ENCODE measurements around the gene WDR5.
"Not testable (repeated sequence)": the region's sequence is repeated elsewhere in the genome, so short reads cannot be mapped to it uniquely, and the experiment has no call there.

WDR5 gene

DNA sequence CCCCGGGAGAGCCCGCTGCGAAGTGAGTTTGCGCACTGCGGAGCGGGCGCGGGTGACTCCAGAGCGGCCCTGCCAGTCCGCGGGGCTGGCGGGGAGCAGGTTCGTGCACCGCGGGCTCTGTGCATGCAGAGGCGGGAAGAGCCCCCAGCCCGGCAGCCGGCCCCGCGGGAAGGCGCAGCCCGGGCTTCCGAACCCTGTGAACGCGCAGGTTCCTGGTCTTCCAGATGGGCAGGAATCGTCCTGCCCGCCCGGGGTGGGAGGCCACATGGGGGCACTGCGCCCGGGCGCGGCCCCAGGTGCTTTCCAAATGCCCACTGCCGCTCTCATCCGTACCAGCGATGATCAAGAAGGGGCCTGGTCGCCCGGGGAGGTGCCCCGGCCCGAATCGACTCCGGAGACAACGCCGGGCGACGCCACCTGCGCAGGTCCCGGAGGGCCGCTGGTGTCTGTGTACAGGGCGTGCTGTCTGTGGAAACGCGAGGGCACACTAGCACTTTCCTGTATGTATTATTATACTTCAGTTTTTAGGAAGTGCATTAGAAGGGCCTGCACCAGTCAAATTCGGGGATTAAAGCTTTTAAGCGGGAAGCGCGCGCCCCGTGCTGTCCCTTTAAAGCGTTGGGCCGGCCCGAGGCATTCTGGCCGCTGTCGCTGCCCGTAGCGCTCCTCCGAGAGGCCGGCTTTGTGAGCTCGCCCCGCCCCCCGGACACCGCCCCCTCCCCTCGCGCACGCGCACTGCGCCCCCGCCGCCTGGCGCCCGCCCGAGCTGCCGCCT lies at the start of gene WDR5:
Gene WDR5 (plus strand): TSS at position 740 of the 775 bp plus-strand sequence. CDS start 3,796 bp downstream, outside the sequence.
- ATAC-seq = peak; percentile 73
- Mint-ChIP-seq H3K9me3 (no peaks in the 10 kb centered on the region), H3K4me1 (peaks cover 30% of the 10 kb centered on the region), H3K36me3 (ENCODE audit: low read depth) (peaks cover 20% of the 10 kb centered on the region), H3K4me3 (peak within 1 kb of the TSS; percentile 92), H3K27me3 (no peaks in the 10 kb centered on the region), H3K27ac (peak within 1 kb of the TSS; percentile 86)
- DNase-seq = peak; percentile 92

DNA sequence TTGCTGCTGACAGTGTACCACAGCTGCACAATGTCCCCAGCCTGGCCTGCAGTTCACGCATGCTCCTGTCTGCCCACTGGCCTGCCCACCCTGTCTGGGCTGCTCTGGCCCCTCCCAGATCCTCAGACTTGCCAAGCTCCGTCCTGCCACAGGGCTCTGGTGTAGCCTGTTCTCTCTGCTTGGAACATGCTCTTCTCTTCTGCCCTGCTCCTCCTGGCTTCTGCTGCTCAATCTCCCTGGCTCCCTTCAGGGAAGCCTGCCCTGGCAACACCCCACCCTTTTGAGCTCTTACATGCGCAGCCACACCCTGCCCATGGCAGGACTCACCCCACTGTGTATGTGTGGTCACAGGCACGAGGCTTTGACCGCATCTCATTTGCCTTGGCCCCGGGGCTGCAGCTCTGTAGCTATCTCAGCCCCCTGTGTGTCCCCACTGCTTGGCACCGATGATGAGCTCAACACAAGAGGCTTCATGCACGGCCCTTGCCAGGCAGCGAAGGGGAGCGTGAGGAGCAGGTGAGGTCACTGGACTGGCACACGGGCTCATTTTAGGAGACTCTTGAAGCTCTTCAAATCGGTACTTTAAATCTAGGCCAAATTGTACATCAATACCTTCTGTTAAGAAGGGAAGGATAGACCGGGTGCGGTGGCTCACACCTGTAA lies 47.7 kb upstream of the WDR5 start:
- no peak for DNase-seq
- Mint-ChIP-seq H3K27me3 (peaks cover 4% of the 10 kb centered on the region), H3K36me3 (ENCODE audit: low read depth) (no peaks in the 10 kb centered on the region), H3K9me3 (no peaks in the 10 kb centered on the region), H3K4me3 (no peak overlapping the region), H3K27ac (no peak overlapping the region), H3K4me1 (no peaks in the 10 kb centered on the region)
- ATAC-seq = no peak

DNA sequence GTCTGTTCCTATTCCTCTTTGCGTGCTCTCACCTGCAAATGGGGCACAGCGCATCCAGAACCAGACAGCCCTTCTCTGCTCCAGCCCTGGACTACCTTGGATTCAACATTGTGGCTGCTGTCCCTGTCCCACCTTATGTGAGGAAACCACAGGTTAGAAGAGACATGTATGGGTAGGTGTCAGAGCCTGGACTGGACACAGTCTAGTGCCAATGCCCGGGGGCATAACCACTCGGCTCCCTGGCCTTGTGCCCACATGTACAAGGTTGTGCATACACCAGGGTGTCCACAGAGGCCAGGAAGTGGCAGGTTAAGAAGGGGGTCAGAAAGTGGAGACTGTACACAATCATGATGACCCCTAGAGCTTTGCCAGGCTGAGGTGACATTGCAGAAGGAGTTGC lies 45.9 kb upstream of the WDR5 start:
- H3K4me3 Mint-ChIP-seq = no peak overlapping the region
- H3K27me3 Mint-ChIP-seq = peaks cover 8% of the 10 kb centered on the region
- no peak for ATAC-seq
- no peak for DNase-seq
- no peaks in the 10 kb centered on the region for H3K4me1 Mint-ChIP-seq
- H3K9me3 Mint-ChIP-seq = no peaks in the 10 kb centered on the region
- H3K36me3 Mint-ChIP-seq (ENCODE audit: low read depth) = no peaks in the 10 kb centered on the region
- no peak overlapping the region for H3K27ac Mint-ChIP-seq

DNA sequence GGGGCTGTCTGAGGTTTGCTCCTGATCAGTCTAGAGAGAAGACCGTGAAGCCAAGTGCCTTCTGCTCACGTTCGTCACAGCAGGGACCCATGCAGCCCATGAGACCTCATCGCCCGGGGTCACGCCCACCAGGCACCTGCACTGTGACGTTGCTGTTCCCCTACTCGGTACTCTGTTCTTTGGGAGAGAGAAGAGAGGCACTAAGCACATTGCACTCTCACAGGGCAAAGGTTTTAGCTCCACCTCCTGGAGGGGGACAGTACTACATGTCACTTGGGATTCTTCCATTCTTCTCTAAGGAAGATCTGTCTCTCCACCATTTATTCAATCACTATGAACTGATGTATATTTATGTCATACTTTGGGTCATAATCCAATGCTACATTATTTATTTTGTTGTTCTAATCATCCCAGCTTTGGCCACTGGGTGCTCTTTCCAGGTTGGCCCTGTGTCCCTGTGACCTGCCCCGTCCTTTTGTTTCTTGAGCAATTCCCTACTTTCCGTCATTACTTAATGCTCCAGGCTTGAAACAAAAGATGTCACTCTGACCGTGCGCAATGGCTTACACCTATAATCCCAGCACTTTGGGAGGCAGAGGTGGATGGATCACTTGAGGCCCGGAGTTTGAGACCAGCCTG lies 36.6 kb upstream of the WDR5 start:
- ATAC-seq (peak; percentile 77), DNase-seq (peak; percentile 68)
- no peaks in the 10 kb centered on the region for H3K36me3 Mint-ChIP-seq (ENCODE audit: low read depth)
- H3K27me3 Mint-ChIP-seq = peaks cover 15% of the 10 kb centered on the region
- H3K4me3 Mint-ChIP-seq = no peak overlapping the region
- no peaks in the 10 kb centered on the region for H3K4me1 Mint-ChIP-seq
- no peak overlapping the region for H3K27ac Mint-ChIP-seq
- no peaks in the 10 kb centered on the region for H3K9me3 Mint-ChIP-seq

DNA sequence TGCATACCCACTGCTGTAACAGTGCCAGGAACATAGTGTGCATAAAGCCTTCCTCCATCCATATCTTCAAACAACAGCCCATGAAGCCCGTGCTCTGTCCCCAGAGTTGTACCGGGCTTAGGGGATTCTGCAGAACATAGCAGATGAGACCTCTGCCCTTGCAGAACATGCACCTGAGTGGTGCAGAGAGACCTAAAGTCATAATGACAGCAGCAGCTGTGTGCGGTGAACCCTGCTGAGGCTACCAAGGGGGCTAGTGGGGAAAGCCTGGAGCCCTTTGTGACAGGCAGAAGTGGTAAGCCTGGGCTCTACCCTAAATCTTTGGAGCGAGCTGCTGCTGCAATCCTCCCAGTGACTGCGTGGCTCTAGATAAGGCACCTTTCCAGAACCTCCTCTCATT lies 35.8 kb upstream of the WDR5 start:
- ATAC-seq (no peak), DNase-seq (no peak)
- Mint-ChIP-seq H3K27ac (no peak overlapping the region), H3K4me1 (no peaks in the 10 kb centered on the region), H3K4me3 (no peak overlapping the region), H3K36me3 (ENCODE audit: low read depth) (no peaks in the 10 kb centered on the region), H3K27me3 (peaks cover 15% of the 10 kb centered on the region), H3K9me3 (no peaks in the 10 kb centered on the region)

DNA sequence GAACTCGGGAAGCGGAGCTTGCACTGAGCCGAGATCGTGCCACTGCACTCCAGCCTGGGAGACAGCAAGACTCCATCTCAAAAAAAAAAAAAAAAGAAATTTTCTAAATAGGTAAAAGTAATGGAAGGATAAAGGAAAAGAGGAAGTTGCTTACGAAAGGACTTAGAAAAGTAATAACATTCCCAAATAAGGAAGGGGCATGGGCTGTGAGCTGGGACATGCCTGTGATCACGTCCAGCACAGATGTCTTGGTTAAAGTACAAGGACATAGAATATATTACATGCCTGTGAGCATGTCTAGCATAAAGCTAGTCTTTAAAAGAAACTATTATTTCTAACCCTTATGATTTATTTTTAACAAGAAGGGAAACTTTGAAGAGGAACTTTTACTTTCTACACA lies 34.7 kb upstream of the WDR5 start:
- H3K4me3 Mint-ChIP-seq; H3K4me1 Mint-ChIP-seq; H3K9me3 Mint-ChIP-seq; H3K36me3 Mint-ChIP-seq (ENCODE audit: low read depth); DNase-seq; ATAC-seq; H3K27ac Mint-ChIP-seq: not testable (repeated sequence)
- H3K27me3 Mint-ChIP-seq = peaks cover 19% of the 10 kb centered on the region

DNA sequence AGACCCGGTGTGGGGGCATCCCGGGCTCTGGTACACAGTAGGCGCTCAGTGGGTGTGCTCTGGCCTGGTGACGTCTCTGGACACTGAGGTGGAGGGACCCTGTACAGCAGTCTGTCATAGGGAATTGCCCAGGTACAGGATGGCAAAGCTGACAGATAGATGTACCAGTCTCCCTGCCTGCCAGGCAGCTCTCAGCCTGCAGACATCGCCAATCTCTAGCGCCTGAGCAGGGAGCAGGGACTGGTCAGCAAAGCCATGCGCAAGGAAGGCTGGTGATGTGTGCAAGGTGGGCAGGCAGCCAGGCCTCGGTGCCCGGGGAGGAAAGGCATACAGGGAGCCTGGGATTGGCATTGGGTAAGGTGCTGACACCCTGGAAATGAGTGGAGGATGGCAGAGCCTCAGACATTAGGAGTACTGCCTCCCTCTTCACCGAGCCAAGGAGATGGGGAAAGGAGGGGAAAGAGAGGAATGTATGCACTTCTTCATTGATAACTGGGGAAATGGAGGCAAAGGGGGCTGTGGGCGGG lies 34.2 kb upstream of the WDR5 start:
- Mint-ChIP-seq H3K36me3 (ENCODE audit: low read depth) (no peaks in the 10 kb centered on the region), H3K9me3 (no peaks in the 10 kb centered on the region), H3K27me3 (peaks cover 19% of the 10 kb centered on the region), H3K4me3 (no peak overlapping the region), H3K27ac (no peak overlapping the region), H3K4me1 (no peaks in the 10 kb centered on the region)
- DNase-seq = no peak
- ATAC-seq = peak; percentile 15

DNA sequence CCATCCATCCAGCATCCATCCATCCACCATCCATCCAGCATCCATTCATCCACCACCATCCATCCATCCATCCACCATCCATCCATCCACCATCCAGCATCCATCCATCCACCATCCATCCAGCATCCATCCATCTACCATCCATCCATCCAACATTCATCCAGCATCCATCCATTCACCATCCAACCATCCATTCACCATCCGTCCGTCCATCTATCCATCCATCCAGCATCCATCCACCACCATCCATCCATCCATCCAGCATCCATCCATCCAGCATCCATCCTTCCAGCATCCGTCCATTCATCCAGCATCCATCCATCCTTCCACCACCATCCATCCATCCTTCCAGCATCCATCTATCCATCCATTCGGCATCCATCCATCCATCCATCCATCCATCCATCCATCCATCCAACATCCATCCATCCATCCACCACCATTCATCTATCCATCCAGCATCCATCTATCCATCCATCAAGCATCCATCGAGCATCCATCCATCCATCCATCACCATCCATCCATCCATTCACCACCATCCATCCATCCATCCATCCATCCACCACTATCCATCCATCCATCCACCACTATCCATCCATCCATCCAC lies 32.4 kb upstream of the WDR5 start:
- Mint-ChIP-seq H3K4me1 (no peaks in the 10 kb centered on the region), H3K27ac (no peak overlapping the region), H3K27me3 (peaks cover 16% of the 10 kb centered on the region), H3K4me3 (no peak overlapping the region), H3K36me3 (ENCODE audit: low read depth) (no peaks in the 10 kb centered on the region), H3K9me3 (no peaks in the 10 kb centered on the region)
- DNase-seq (no peak), ATAC-seq (no peak)

DNA sequence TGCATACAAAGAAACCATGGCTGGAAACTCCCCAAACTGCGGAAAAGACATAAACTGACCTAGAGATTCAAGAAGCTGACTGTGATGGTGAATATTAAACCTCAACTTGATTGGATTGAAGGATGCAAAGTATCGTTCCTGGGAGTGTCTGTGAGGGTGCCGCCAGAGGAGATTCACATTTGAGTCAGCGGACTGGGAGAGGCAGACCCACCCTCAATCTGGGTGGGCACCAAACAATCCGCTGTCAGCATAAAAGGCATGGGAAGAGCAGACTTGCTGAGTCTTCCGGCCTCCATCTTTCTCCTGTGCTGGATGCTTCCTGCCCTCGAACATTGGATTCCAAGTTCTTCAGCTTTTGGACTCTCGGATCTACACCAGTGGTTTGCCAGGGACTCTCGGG lies 24.8 kb upstream of the WDR5 start:
- no peaks in the 10 kb centered on the region for H3K9me3 Mint-ChIP-seq
- H3K4me3 Mint-ChIP-seq = no peak overlapping the region
- ATAC-seq = no peak
- no peak for DNase-seq
- no peaks in the 10 kb centered on the region for H3K36me3 Mint-ChIP-seq (ENCODE audit: low read depth)
- no peaks in the 10 kb centered on the region for H3K4me1 Mint-ChIP-seq
- no peak overlapping the region for H3K27ac Mint-ChIP-seq
- no peaks in the 10 kb centered on the region for H3K27me3 Mint-ChIP-seq

DNA sequence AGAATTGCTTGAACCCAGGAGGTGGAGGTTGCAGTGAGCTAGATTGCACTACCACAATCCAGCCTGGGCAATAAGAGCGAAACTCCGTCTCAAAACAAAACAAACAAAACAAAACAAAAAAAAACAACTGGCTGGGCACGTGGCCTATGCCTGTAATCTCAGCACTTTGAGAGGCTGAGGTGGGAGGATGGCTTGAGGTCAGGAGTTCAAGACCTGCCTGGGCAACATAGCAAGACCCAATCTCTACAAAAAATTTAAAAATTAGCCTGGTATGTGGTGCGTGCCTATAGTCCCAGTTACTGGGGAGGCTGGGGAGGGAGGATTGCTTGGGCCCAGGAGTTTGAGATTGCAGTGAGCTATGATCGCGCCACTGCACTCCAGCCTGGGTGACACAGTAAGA lies 23.3 kb upstream of the WDR5 start:
- no peaks in the 10 kb centered on the region for H3K9me3 Mint-ChIP-seq
- no peak overlapping the region for H3K27ac Mint-ChIP-seq
- DNase-seq = no peak
- no peaks in the 10 kb centered on the region for H3K27me3 Mint-ChIP-seq
- no peaks in the 10 kb centered on the region for H3K4me1 Mint-ChIP-seq
- H3K4me3 Mint-ChIP-seq = no peak overlapping the region
- no peaks in the 10 kb centered on the region for H3K36me3 Mint-ChIP-seq (ENCODE audit: low read depth)
- ATAC-seq = no peak

DNA sequence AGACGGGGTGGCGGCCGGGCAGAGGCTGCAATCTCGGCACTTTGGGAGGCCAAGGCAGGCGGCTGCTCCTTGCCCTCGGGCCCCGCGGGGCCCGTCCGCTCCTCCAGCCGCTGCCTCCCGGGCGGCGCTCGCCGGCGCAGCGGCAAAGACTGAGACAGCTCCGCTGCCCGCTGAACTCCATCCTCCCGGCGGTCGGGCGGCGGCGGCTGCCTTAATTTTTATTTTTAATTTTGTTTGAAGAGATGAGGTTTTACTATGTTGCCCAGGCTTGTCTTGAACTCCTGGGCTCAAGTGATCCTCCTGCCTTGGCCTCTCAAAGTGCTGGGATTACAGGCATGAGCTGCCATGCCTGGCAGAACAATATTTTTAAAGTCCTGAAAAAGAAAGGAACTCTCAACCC lies 16.9 kb upstream of the WDR5 start:
- not testable (repeated sequence) for H3K4me1 Mint-ChIP-seq; H3K27ac Mint-ChIP-seq; ATAC-seq; H3K4me3 Mint-ChIP-seq; DNase-seq; H3K27me3 Mint-ChIP-seq; H3K9me3 Mint-ChIP-seq; H3K36me3 Mint-ChIP-seq (ENCODE audit: low read depth)

DNA sequence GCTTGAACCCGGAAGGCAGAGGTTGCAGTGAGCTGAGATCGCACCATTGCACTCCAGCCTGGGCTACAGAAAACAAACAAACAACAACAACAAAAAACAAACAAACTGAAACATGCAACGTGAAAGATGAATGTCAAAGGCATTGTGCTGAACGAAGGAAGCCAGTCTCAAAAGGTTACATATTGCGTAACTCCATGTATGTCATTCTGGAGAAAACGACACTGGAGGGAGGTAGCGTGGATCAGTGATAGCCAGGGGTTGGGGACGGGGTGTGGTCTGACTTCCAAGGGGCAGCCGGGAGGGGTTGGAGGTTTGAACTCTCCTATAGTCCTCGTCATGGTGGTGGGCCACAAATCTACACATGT lies 12.1 kb upstream of the WDR5 start:
- DNase-seq = no peak
- no peak for ATAC-seq
- Mint-ChIP-seq H3K4me1 (peaks cover 5% of the 10 kb centered on the region), H3K27ac (no peak overlapping the region), H3K27me3 (no peaks in the 10 kb centered on the region), H3K4me3 (no peak overlapping the region), H3K9me3 (no peaks in the 10 kb centered on the region), H3K36me3 (ENCODE audit: low read depth) (no peaks in the 10 kb centered on the region)

DNA sequence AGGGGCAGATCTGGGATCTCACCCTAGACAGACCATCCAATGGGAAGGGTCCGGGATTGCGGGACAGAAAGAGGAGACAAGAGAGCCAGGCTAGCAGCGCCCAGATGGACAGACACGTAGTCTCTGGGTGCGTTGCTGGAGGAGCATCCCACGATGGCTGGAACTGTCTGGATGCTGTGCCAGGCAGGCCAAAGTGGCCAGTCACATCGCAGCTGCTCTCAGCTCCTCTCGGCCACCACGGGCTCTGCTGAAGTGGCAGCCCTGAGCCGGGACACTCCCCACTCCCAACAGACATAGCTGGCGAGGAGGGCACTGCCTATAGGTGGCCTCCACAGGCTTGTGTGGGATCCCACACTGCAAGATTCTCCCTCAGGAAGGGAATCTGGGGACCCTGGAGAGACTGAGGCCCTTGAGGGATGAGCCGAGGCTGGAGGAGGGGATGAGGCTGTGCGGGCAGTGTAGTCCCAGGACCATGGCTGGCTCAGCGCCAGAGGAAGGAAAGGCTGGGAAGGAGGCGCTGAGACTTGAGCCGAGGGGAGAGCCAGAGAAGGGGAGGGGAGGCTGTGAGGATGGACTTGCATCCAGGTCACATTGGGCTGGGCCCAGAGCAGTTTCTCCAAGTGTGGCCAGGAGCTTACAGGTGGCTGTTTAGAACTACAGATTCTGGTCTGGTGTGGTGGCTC lies 10.3 kb upstream of the WDR5 start:
- Mint-ChIP-seq H3K4me1 (peaks cover 5% of the 10 kb centered on the region), H3K9me3 (no peaks in the 10 kb centered on the region), H3K27ac (no peak overlapping the region), H3K4me3 (no peak overlapping the region), H3K27me3 (no peaks in the 10 kb centered on the region), H3K36me3 (ENCODE audit: low read depth) (no peaks in the 10 kb centered on the region)
- ATAC-seq (no peak), DNase-seq (no peak)

DNA sequence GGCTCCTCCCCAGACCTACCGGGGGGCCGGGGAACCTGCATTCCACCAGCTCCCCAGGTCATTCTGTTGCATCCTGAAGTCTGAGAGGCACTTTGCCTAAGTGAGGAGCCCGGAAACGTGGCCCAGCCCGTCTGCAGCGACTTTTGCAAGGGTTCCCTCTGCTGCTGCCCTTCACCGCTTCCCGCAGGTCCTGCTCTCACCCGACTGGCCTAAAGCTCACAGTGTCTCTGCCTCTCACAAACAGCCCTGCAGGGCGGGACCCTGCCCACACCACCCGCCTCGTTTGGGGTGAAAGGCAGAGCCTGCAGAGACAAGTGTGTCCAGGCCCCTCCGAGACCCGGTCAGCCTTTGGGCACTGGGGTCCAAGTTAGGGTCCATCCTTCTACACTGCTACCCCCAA lies 9.5 kb upstream of the WDR5 start:
- H3K4me3 Mint-ChIP-seq = no peak overlapping the region
- no peaks in the 10 kb centered on the region for H3K27me3 Mint-ChIP-seq
- ATAC-seq (no peak), DNase-seq (no peak)
- H3K36me3 Mint-ChIP-seq (ENCODE audit: low read depth) = no peaks in the 10 kb centered on the region
- H3K9me3 Mint-ChIP-seq = no peaks in the 10 kb centered on the region
- H3K4me1 Mint-ChIP-seq = peaks cover 5% of the 10 kb centered on the region
- no peak overlapping the region for H3K27ac Mint-ChIP-seq
